NCI-H187 treated with DMSO at 0.1 percent for 48 hours (cell line): ENCODE measurements around the gene BORCS8.

Source experiments
- DNase-seq: peaks from one replicate; lab custom pipeline; 2025; lab: John Stamatoyannopoulos, UW

BORCS8 gene

GRCh38 chr19:19213426-19214158 is 21.6 kb upstream of the BORCS8 start:
- DNase-seq = no peak

GRCh38 chr19:19212916-19213315 is 21.0 kb upstream of the BORCS8 start:
- no peak for DNase-seq

GRCh38 chr19:19211499-19212420 is 19.8 kb upstream of the BORCS8 start, which contains the start of gene NCAN:
NCAN (plus strand) TSS chr19:19211958; CDS start chr19:19216954, 4,996 bp downstream.
- no peak for DNase-seq

GRCh38 chr19:19209372-19209771 is 17.4 kb upstream of the BORCS8 start:
- DNase-seq = no peak

GRCh38 chr19:19207637-19208572 is 16.0 kb upstream of the BORCS8 start:
- DNase-seq = no peak

- DNase-seq = no peak
These were observed 15.0 kb upstream of the BORCS8 start for GRCh38 chr19:19206938-19207337.

- DNase-seq = no peak
These were observed 13.8 kb upstream of the BORCS8 start for GRCh38 chr19:19205416-19206410.

- no peak for DNase-seq
These were observed 12.2 kb upstream of the BORCS8 start for GRCh38 chr19:19204181-19204580.

- peak; percentile 43 for DNase-seq
These were observed 11.3 kb upstream of the BORCS8 start, which contains the start of gene NR2C2AP for GRCh38 chr19:19203012-19203856. NR2C2AP (minus strand) TSS chr19:19203414; CDS start chr19:19203060, 354 bp downstream.

- no peak for DNase-seq
These were observed 10.7 kb upstream of the BORCS8 start for GRCh38 chr19:19202707-19203011.

GRCh38 chr19:19201697-19202630 is 10.0 kb upstream of the BORCS8 start:
- no peak for DNase-seq

GRCh38 chr19:19193926-19194325 is 2.0 kb upstream of the BORCS8 start:
- no peak for DNase-seq

GRCh38 chr19:19192910-19193423 is 1.0 kb upstream of the BORCS8 start:
- DNase-seq = no peak

- no peak for DNase-seq
These were observed 229 bp downstream of the BORCS8 start for GRCh38 chr19:19191768-19192077.

- DNase-seq = no peak
These were observed 5.2 kb downstream of the BORCS8 start for GRCh38 chr19:19186742-19187141.

- DNase-seq = no peak
These were observed 5.9 kb downstream of the BORCS8 start for GRCh38 chr19:19185853-19186740.

GRCh38 chr19:19181488-19181998 is 10.4 kb downstream of the BORCS8 start:
- no peak for DNase-seq
